ENCODE data around the gene GATA2.

The GATA2 gene

DNA sequence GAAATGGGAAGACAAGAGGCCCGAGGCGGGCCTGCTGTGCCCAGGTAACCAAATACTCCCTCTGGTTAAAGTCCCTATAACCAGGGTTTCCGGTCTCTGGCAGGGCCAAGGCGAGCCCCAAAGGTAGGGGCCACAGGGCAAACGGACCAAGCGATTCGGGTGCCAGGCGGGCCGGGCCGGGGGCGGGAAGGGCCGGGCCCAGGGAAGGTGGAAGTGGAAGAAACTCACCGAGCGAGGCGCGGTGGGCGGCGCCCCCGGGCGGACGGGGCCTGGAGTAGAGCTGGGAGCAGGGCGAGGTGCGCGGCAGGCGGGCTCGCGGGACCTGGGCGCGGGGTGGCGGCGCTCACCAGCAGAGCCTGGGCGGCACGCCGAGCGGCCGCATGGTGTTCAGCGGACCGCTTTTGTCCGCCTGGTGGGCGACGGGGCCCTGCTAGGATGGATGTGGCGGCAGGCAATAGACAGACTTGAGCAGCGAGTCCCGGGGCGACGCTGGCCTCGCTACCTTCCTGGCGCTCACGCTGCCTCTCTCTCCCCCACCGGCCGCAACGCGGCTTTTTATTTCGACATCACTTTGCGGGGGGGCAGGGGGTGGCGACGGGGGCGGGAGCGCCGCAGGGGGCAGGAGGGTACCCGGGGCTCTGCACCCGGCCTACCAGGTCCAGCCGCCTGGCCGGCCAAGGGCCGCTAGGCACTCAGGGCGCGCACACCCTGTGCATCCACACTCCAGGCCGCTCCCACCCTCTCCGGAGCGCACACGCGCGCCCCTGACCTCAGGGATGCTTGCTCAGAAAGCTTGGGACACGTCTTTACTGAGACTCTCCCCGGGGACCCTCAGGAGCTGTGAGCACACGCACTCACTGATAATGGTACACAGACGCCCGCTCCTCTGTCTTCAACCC lies at the start of gene GATA2:
TSS of gene GATA2 (minus strand) at position 531 of the 899 bp plus-strand sequence. CDS start 6,170 bp downstream, outside the sequence.
- DNase-seq (ENCODE audit: low spot score), result no peak

DNA sequence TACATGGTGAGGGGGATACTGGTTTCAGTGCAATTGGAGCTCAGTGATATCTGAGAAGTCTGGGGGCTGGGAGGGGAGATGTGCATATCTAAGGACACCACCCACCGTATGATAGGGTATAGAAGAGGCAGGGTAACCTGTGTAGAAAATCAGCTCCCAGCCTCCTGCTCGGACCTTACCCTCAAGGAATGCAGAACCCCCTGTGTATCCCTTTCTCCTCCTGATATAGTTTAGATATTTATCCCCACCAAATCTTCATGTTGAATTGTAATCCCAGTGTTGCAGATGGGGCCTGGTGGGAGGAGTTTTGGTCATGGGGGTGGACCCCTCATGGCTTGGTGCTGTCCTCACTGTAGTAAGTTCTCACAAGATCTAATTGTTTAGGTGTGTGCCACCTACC lies 48.2 kb upstream of the GATA2 start:
- no peak for DNase-seq (ENCODE audit: low spot score)

DNA sequence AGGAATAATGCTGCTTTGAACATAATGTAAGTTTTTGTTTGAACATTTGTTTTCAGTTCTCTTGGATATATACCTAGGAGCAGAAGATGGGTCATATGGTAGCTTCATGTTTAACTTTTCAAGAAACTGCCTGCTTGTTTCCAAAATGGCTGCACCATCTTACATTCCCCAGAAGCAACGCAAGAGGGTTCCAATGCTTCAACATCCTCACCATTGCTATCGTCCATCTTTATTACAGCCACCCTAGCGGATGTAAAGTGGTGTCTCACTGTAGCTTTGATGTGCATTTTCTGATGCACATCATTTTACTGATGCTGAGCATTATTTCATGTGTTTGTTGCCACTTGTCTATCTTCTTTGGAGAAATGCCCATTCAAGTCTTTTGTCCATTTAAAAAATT lies 46.4 kb upstream of the GATA2 start:
- no peak for DNase-seq (ENCODE audit: low spot score)

DNA sequence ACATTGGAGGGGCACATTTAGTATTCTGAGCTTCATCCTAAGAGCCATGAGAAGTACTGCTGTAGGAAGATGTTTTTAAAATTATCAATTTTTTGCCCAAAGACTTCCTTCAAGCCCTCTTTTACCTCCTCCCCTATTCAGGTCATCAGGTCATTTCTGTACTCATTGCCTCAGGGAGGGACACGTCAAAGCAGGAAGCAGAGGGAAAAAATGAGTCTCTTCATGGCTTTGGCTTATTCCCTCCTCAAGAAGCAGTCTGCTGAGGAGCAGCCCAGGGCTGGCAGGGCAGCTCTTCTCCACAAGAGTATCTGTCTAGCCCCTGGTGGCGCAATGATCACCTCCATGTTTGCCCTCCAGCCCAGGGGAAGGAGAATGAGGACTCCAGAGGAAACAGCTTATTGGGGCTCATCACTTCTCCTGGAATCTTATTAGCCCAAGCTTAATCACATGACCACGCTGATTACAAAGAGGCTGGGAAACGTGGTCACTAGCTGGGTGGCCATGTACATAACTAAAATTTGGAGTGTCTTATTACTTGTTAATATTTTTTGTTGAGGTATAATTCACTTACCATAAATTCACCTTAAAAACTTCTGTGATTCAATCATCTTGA lies 44.2 kb upstream of the GATA2 start:
- DNase-seq (ENCODE audit: low spot score), result no peak

DNA sequence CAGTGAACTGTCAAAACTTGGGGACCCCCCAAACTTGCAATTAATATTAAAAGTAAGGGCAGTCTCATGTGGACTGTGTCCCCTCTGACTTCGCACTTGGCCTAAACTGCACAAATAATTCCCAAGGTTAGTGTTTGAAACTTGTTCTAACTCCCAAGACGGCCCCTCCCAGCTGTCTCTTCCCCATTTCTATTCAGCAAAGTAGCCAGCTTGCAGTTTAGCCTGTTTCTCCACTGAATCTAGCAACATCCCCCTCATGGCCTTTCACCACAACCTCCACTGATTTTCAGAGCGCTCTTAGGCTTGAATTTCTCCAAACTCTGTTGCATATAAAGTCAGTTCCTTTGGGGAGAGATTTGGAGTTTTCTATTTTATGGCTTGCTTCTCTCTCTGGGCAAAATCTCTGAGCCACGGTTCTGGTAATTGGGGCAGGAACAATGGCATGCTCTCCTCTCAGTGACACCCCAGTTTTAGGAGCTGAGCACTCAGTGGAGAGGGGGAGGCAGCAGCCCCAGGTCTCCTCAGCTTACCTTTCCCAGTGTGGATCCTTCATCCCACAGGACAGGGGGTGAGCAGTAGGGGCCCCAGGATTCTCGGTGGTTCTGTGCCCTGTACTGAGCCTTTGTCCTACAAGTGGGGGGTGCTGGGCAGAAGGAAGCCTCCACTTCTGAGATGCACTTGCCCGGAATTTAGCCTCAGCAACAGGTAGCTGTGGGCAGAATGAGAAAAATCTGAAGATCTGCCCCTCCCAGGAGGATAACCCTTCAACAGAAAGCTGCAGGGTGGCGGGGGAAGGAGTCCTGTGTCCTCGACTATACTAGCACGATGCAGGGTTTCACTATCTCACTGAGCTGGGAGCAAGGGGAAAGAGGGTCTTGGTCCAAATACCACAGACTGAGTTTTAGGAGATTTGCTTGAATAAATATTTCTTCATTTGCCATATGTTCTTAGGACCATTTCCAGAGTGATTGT lies 39.3 kb upstream of the GATA2 start:
- no peak for DNase-seq (ENCODE audit: low spot score)

DNA sequence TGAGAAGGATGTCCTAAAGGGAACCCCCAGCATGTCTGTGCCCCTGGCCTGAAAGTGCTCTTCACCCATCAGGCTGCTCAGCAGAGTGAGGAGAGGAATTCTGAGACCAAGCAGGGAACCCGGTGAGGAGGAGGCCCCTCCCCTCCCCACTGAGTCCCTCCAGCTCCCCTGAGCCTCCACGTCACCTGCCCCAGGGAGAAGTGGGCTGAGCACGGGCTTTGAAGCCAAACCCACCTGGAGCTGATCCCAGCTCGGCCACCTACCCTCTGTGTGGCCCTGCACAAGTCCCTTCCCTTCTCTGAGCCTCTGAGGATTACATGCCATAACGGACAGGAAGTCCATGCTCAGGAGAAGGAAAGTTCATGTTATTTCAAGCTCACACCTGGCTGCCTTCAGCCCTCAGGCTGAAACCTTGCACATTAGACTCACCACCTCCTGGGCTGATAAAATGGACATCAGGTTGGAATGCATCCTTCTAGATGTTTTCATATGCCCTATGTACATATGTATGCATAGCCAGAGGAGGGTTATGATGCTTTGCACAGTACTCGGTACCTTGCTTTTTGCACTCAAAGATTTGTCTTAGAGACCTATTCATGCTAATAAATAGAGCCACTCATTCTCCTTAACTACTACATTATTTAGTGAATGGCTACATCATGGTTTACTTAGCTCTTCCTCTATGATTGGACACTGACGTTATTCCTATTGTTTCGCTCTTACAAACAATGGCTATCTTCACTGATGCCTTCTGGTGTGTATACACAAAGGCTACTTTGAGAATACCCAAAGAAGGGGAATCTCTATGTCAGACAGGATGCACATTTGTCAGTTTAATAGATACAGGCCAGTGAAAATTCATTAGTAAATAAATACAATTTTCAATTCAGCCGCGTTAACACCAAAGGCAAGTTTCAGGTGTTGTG lies 31.6 kb upstream of the GATA2 start:
- DNase-seq (ENCODE audit: low spot score), result no peak

DNA sequence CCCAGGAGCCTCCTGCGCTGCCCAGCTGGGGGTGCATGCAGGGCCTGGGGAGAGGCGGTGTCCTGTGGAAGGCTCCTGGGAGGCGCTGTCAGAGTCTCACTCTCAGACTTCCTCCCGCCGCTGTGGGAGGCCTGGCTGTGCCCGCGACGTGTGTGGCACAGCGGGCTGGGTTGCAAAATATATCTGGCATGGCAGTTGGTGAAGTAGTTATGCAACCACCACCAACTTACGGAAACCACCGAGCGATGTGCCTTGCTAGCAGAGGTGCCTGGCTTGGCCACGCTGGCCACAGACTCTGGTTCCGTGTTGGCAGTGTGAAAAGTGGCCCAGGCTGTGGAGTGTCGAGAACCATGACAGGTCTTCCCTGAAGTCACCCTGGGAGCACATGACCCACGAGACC lies 30.6 kb upstream of the GATA2 start:
- DNase-seq (ENCODE audit: low spot score), result no peak

DNA sequence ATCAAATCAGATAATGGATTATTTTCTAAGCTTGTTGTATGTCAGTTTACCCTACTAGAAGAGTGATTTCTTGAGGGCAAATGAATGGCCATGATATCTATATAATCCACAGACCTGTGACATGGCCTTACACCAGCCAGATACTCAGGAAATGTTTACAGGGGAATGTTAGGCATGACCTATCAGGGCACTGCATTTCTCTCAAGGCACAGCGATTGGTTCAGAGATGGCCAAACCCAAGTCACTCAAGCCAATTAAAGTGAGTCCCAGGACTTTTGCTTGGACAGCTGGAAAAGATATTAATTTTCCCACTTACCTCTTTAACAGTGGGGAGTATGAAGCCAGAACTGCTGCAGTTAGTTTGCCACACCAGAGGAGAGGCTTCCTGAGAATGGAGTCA lies 28.7 kb upstream of the GATA2 start:
- DNase-seq (ENCODE audit: low spot score), result no peak

DNA sequence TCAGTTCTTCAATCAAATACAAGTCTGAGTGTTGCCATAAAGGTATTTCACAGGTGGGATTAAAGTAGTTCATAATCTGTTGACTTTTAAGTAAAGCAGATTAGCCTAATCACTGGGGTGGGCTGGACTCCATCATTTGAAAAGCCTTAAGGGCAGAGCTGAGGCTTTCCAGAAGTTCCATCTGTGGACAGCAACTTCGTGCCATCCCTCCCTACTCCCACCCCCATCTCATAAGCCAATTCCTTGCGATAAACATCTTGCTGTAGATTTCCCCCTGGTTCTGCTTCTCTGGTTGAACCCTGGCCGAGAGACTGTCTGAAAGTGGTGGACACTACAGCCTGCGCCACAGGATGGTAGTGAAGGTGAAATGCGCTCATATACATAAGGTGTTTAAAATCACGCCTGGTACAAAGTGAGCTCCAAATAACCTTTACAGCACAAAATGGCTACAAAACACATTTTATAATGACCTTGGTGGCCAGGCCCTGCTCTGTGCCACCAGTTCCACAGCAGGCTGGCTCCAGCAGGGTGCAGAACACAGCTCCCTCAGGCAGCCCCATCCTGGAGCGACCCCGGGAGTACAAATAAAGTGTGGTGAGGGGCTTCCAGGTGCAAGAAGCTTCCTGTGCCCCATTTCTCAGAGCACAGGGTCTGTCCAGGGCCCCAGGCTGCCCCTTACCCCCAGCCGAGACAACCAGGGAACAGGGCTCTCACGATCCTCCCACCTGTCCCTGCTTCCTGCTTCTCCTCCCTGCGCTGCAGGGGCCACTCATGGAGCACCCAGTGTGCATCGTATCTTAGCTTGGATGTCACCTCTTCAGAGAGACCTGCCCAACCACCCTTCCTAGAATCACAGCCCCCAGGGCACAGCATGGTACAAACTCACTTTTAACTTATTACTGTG lies 25.8 kb upstream of the GATA2 start:
- DNase-seq (ENCODE audit: low spot score), result no peak

DNA sequence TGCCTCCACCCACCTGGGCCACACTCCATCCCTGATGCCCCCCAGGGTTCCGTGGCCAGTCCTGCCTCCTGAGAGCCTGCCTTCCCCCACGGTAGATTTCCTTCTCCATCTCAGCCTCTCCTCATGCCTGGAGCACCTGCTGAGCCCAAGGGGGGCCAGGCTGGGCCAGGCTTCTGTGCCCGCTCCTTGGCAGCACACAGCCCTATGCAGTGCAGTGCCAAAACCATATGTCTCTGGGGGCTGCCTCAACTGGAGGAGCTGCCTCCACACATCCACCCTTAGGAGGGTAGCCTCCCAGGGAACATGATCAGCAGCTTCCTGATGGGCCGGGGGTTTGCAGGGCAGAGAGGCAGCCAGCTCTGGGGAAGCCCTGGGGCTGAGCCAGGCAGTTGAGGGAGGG lies 24.6 kb upstream of the GATA2 start:
- no peak for DNase-seq (ENCODE audit: low spot score)

DNA sequence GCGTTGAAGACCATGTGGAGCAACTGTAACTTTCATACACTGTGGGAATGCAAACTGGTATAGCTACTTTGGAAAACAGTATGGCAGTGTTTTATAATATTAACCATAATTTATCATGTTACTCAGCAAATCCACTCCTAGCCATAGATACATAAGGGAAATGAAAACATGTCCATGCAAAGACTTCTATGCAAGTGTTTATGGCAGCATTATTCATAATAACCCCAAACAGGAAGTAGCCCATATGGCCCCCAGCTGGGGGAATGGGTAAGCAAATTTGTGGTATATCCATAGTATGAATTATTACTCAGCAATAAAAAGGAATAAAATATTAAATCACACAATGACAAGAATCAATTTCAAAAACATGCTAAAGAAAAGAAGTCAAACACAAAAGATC lies 23.0 kb upstream of the GATA2 start:
- no peak for DNase-seq (ENCODE audit: low spot score)

DNA sequence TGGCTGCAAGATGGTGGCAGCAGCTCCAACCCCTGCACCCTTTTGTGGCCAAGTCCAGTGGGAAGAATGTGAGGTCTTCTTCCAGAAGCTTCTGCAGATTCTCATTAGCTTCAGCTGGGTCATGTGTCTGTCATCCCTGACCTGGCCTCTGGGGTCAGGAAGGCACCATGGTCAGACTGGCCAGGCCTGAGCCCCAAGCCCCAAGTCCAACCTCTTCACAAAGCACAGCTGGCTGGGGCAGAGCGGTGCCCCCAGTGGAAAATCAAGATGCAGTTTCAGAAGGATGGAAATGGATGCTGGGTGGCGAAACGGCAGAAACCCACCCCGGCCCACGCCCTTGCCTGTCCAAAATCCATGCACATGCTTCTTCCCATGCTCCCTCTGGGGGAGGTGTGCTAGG lies 15.9 kb upstream of the GATA2 start:
- no peak for DNase-seq (ENCODE audit: low spot score)

DNA sequence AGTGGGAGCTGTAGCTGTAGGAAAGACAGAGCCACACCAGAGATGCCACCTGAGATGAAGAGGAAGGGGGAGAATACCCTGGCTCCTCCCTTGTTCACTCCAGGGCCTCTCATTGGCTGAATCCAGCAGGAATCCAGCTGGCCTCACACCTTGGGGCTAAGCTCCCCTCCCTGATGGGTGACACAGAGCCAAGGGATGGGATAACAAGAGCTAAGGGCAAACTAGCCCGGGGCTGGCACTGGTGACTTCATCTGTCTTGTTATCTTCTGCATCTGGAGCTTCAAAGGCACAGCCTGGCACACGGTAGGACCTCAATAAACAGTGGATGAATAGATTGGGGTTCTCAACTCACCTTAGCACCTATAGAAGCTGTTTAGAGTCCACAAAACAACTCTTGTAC lies 13.8 kb upstream of the GATA2 start:
- no peak for DNase-seq (ENCODE audit: low spot score)

DNA sequence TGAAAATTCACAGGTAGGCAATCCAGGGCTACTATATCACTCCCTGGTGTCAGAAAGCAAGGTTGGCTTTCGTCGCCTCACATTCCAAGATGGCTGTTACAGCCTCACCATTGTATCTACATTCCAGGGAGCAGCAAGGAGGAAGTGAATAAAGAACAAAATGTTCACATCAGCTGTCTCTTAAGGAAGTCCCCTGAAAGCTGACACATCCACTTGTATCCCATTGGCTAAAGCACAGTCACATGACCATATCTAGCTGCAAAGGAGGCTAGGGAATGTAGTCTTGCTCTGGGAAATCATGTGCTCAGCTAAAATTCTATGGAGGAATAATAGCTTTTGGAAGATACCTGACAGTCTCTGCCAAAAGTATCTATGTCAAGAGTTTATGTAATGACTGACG lies 12.8 kb upstream of the GATA2 start:
- no peak for DNase-seq (ENCODE audit: low spot score)

DNA sequence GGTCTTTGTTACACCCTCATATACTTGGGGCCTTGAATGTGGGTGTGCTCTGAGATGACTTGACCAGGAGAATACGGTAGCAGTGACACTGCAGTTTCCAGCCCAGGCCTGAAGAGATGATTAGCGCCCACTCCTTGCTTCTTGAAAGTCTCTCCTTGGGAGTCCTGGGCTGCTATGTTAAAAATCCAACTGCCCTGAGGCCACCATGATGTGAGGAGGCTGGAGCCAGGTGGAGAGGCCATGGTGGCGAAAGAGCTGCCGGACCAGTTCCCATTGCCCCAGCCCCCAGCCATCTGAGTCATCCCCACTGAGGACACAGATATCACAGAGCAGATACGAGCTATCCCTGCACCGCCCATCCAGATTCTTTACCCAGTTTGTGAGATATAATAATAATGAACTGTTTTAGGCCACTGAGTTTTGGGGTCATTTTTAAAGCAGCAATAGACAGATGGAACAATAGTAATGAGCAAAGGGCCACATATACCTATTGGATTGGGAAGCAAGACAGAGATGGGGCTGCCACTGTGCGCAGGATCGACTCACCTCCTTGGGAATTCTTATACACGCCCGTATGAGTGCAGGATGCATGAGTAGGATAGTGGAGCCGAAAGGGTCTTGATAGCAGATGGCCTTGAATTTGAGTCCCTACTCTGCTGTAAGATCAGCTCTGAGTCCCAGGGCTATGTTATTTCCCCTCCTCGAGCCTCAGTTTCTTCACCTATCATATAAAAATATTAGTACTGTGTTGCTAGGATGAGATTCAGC lies 12.1 kb upstream of the GATA2 start:
- no peak for DNase-seq (ENCODE audit: low spot score)

DNA sequence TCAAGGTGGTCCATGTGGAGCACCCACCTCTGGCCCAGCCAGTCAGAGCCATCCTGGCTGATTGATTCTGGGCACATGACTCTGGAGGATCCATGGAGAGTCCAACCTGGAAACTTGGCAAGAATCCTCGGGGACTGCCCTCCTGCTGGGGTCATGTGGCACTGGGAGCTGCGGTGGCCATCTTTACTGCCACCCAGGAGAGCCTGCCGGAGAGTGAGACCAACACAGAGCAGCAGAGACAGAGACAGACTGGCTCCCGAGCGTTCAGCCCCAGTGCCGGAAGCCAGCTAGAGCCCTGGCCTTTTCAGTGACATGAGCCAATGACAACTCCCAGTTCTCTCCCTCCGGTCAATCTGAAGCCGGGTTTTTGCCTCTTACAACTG lies 11.5 kb upstream of the GATA2 start:
- no peak for DNase-seq (ENCODE audit: low spot score)

DNA sequence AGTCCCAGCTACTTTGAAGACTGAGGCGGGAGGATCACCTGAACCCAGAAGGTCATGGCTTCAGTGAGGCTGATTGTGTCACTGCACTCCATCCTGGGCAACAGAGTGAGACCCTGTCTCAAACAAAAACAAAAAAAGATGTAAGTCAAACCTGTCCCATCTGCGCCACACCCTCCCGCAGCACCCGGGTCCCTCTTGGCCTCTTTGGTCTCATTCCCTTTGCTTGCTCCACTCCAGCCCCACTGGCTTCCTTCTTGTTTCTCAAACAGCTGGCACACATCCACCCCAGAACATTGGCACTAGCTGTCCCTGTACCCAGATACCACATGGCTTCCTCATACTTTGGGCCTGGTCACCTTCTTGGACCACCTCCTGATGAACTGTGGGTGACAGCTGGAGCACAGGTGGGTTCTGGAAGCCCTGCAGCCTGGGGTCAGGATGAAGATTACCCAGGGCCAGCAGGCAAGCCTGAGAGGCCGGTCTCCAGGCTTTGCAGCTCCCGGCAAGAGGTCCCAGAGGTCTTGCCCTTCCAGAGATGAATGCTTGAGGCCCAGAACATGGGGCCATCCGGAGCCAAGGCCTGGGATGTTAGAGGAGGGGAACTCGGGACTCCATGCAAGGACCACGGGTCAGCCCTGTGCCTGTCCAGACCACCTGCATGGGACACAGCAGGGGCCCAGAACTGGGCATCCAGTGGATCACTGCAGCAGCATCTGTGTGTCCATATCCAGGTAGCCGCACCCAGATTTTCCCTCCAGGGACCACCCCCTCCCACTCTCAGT lies 10.9 kb upstream of the GATA2 start:
- DNase-seq (ENCODE audit: low spot score), result no peak

DNA sequence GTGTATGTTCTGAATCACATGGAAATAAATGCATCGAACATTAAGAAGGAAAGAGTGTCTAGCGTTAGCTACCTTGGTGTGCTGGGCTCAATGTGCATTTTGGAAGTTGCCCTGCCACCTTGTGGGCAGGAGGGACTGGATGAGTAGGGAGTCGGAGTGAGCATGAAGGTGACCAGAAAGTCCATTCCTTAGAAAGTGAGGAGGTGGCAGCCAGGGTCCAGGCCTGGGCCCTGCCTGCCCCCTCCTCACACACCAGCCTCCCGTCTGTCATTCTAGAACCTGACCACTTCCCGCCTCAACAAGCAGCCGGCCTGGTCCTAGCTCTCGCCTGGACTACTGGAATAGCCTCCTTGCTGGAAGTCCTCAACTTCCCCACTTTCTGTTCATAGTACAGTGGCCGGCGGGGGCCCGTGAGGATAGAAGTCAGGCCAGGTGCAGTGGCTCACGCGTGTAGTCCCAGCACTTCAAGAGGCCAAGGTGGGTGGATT lies 10.2 kb upstream of the GATA2 start:
- DNase-seq (ENCODE audit: low spot score), result no peak

DNA sequence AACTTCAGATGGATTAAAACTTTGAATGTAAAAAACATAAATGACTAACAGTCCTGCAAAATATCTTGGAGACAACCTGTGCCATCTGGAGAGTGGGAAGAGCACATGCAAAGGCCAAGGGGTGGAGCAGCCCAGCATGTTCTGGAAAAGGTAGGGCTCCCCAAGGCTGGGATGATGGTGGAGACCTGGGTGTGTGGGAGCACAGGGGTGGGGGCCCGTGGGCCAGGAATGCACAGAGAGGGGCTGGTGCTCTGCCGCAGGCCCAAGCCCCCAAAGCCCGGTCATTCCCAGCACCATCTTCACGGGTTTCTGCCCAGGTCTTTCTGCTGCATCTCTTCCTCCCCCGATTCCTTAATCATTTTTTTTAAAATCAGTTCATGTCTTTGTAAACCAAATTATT lies 9.7 kb upstream of the GATA2 start:
- DNase-seq (ENCODE audit: low spot score), result no peak

All from CD4-positive, alpha-beta T cell treated with Interleukin-15 for 4 hours (primary cell).